ENCODE measurements around the gene SLC6A18.

SLC6A18 gene

GRCh38 chr5:1239505-1240251, 14.5 kb downstream of the SLC6A18 start:
- peak; percentile 23 for DNase-seq

DNA sequence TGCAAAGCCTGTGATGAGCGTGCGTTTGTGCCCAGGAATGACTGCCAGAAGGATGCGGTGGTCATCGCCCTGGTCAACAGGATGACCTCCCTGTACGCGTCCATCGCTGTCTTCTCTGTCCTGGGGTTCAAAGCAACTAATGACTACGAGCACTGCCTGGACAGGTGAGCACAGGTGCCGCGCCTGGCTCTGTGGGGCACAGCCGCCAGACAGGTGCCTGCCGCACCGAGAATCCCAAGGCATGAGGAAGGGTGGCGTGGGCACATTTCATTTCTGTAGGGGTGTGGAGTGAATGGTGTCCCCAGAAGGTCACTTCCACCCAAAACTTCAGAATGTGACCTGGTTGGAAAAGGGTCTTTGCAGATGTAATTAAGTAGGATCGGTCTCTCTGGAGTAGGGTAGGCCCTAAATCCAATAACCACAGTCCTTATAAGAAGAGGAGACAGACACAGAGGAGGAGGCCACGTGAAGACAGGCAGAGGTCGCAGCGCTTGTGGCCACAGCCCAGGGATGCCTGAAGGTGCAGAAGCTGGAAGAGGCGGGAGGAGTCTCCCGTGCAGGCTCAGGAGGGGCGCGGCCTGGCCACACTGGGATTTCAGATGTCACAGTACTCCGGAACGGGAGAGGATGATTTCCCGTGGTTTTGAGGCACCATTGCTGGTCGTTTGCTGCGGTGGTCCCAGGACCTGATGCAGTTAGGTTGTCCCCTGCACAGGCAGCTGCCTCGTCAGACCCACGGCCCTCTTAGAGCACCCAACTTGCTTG, 15.5 kb downstream of the SLC6A18 start:
- no peak for DNase-seq

DNA sequence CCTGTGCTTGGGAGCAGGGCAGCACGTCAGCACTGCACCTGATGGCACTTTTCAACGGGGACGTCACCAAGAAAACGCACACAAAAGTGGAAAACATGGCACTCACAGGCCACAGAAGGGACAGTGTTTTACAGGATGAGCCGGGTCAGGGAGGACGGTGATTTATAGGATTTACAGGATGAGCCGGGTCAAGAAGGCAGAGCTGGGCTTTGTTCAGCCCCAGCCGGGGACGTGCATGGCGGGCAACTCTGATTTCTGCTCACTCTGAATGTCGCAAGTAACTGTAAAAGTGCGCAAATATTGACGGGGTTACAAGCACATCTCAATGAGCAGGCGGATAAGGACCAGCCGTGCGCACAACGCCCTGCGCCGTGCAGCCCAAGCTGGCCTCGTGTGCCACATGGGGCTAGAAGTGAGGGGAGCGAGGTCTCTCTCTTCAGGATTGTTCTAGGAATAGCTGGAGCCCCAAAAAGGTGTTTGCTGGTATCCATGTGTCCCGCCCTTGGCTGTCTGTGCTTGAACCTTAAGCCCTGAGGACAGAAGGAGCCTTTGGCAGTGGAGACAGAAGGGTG, 16.4 kb downstream of the SLC6A18 start:
- DNase-seq = no peak

- no peak for DNase-seq
Measured at GRCh38 chr5:1242733-1243486, 17.7 kb downstream of the SLC6A18 start.

- no peak for DNase-seq
Measured at GRCh38 chr5:1243487-1244130, 18.4 kb downstream of the SLC6A18 start.

DNA sequence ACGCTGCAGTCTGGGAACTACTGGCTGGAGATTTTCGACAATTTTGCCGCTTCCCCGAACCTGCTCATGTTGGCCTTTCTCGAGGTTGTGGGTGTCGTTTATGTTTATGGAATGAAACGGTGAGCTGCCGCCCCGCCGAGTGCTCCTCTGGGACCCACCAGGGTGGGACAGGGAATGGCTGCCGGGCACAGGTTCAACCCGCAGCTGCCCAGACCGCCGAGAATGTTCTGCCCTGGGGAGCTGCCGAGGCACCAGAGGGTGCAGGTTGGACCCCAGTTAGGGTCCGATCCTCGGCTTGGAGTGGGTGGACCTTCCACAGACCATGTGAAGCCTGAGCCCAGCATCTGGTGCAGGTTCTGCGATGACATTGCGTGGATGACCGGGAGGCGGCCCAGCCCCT, 19.1 kb downstream of the SLC6A18 start:
- DNase-seq = no peak

DNA sequence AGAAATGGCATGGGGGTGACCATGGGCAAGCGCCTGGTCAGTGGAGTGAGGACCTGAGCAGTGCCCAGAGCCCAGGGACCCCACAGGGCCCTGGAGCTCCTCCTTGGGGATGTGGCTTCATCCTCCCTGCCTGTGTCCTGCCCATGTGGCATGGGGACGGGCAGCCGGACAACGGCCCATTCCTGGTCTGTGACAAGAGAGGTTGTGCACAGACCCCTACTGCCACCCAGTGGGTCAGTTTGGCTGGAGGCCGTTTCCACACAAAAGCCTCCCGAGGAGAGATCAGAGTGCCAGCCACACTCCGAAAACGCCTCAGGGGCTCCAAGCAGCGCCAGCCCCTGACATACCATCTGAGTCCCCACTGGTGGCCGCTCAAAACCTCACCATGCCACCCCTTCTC, 19.8 kb downstream of the SLC6A18 start:
- no peak for DNase-seq

DNA sequence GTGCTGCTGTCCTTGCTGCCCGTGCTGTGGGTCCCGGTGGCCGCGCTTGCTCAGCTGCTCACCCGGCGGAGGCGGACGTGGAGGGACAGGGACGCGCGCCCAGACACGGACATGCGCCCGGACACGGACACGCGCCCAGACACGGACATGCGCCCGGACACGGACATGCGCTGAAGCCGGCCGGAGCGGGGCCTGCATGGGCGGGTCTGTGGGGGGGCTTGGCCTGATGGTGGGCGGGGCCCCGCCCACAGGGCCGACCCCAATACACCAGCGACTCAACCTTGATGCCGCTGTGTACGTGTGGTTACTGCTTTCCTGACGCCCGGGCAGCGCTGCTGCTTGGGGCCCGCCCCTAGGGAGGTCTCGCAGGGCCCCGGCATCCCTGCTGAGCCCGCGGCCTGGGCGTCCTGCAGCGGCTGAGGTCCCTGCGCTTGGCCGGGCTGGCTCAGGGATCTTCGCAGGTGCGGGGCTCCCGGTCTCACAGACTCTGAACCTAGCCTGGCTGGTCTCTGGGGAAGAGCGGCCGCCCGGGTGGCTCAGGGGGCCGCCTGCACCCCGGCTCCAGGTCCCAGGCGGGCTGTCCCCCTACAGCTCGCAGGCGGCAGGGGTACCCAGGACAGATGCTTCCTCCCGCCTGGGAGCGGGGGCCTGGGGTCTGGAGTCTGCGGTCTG, 20.9 kb downstream of the SLC6A18 start:
- DNase-seq = no peak

- no peak for DNase-seq
Measured at GRCh38 chr5:1246711-1247431, 21.7 kb downstream of the SLC6A18 start.

DNA sequence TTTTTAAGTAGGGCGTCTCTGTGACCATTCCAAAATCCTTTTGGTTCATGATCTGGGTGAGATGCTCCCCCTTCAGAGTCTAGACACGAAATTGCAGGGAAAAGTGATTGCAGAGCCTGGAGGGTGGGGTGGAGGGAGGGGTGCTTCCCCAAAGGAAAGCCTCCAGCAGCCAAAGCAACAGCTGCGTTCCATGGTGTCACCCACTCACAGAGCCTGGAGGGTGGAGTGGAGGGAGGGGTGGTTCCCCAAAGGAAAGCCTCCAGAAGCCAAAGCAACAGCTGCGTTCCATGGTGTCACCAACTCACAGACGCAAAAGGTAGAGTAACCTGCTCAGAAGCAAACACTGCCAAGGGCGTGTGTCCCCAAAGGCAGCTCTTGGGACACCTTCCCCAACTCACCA, 22.6 kb downstream of the SLC6A18 start:
- no peak for DNase-seq

- DNase-seq = no peak
Measured at GRCh38 chr5:1249366-1250280, 24.4 kb downstream of the SLC6A18 start.

DNA sequence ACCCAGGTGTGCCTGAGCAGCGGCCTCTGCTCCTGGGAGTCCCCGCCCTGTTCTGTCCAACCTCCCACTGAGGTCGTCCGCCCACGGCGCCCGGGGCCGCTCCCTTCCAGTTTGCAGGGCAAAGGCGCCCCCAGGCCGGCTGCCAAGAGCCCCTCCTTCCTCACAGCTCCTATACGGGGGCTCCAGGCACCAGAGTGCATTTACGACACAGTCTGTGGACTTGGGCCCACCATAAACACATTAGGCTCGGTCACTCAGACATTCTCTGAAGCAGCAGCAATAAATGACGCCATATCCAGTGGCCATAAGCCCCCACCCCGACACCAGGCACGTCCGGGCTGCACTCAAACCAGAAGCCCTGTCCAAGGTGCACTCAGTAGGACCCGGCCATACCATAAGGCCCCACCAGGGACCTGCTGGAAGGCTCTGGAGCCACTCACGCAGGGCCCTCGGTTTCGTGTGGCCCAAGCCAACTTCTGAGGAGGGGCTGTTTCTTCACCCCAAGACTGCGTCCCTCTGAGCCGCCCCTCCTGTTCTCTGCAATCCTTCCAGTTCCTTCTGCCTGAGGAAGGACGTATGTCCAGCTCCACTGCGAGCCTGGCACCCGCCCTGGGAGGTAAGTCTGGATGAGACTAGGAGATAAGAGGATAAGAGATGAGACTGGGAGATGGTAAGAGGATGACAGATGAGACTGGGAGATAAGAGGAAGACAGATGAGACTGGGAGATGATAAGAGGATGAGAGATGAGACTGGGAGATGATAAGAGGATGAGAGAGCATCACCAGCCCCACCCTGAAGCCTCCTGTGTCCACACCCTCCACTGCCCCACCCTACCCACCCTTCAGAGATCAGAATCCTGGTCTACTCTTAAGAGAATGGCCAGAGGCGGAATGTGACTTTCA, 26.7 kb downstream of the SLC6A18 start:
- no peak for DNase-seq

GRCh38 chr5:1252681-1253080, 27.5 kb downstream of the SLC6A18 start:
- DNase-seq = no peak

DNA sequence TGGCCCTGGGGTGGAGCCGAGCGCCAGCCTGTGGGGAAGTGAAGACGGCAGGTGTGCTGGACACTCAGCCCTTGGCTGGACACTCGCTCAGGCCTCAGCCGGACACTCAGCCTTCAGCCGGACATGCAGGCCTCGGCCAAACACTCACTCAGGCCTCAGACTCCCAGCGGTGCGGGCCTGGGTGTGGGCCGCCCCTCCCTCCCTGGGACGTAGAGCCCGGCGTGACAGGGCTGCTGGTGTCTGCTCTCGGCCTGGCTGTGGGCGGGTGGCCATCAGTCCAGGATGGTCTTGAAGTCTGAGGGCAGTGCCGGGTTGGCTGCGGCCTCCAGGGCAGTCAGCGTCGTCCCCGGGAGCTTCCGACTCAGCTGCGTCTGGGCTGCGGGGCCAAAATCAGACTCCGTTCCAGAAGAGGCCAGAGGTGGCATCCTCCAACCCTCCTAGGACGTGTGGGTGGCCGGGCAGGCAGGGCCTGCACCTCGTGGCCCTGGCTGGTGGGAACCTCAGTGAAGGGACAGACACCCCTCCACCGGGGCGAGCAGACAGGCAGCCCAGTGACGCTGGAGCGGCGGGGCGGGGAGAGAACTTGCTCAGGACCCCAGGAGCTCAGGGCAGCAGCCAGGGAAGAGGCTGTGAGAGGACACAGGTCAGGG, 28.4 kb downstream of the SLC6A18 start:
- no peak for DNase-seq

DNA sequence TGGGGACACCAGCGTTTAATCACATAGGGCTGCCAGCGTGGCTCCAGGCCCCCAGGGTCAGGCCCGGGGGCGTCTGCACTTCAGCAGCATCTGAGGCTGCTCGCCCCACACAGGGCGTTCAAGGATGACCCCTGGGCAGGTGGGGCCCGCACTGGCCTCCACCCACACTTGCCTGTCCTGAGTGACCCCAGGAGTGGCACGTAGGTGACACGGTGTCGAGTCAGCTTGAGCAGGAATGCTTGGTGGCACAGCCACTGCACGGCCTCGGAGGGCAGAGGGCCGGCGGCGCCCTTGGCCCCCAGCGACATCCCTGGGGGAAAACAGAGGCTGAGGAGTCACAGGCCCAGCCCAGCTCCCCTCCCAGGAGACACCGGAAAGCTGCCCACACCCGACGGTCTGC, 29.0 kb downstream of the SLC6A18 start:
- DNase-seq = no peak

DNA sequence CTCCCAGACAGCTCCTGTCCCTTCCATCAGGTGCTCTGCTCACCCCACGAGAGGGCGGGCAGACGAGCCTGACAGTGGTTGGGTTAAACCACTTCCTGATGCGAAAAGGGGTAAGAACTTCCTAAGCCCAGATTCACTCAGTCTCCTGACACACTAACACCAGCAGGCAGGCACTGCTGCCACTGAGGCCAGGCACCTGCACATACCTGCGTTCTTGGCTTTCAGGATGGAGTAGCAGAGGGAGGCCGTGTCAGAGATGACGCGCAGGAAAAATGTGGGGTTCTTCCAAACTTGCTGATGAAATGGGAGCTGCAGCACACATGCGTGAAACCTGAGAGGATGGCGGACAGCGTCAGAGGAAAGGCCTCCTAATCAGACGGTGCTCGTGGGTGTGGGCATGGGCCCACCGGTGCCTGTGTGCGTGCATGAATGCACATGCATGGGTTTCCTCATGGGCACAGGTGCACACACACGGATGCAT, 29.9 kb downstream of the SLC6A18 start:
- DNase-seq = no peak

DNA sequence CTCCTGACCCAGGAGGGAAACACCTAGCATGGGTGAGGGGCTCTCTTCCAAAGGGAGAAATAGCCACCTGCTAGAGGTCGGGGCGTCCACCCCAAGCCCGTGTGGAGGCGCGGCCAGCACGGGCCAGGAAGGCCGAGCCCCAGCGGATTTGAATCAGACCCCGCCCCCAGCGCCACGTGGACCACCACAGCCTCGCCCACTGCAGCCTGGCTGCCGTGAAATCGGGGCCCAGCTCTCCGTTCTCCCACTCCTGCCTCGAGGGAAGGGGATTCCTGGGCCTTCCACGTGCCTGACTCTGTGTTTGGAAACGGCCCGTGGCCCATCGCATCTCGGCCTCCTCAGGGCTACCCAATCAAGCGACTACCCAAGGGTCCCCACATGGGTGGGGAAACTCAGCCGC, 31.6 kb downstream of the SLC6A18 start:
- no peak for DNase-seq

DNA sequence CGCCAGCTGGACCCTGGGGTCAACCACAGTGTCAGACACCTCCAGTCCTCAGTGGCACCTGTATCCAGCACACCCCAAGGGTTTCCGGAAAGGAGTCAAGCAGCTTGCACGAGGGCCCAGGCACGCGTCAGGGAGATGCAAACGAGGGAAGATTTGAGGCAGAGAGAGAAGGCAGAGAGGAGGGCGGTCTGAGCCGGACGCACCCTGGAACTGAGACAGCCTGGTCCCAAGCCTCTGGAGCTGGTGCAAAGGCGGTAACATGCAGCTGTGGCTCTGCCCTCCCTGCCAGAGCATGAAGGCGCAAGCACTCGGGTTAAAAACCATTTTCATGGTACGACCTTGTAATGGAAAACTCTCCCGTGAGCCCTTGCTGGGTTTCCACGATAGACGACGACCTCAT, 32.2 kb downstream of the SLC6A18 start:
- no peak for DNase-seq

GRCh38 chr5:1257841-1258240, 32.7 kb downstream of the SLC6A18 start:
- no peak for DNase-seq
